ENCODE results near the gene SLC38A3.

SLC38A3 gene

DNA sequence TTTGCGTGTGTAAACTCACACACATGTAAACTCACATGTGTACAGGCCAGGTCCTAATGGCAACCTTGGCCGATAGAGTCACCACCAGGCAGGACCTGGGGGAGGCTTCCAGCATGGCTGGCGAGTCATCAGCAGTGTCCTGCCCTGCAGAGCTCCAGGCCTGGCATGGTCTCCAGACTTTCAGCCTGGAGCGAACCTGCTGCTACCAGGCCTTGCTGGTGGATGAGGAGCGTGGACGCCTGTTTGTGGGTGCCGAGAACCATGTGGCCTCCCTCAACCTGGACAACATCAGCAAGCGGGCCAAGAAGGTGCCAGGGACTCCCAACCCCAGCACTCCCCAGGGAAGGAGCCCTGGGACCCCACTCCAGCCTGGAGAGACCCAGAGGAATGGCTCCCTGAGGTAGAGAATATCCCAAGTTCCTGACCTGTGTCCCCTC is 64.9 kb downstream of the SLC38A3 start:
- DNase-seq = no peak

DNA sequence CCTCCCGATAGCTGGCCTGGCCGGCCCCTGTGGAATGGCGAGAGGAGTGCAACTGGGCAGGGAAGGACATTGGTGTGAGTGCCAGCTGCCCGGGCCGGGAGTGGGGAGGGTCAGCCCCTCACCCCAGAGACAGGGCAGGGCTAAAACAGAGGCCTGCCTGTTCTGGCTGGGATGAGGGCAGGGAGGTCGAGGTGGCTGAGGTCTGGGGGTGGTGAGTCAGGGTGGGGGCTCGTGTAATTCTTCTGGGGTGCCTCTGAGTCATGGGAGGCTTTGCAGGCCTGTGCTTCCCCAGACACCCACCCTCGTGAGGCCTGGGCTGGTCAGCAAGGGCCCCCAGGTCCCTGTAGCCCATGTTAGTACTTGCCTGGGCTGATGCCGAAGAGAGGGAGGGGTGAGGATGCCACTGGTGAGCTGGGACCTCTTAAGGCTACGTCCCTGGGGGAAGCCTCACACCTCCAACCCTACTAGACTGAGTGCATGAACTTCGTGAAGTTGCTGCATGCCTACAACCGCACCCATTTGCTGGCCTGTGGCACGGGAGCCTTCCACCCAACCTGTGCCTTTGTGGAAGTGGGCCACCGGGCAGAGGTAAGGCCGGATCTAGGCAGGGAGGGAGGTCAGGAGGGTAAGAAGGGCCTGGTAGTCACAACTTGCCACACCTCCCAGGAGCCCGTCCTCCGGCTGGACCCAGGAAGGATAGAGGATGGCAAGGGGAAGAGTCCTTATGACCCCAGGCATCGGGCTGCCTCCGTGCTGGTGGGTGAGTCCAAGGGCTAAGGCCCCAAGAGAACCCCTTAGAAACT is 65.6 kb downstream of the SLC38A3 start:
- DNase-seq = no peak

All from NCI-H2029 (cell line).